ENCODE measurements around the gene HRH1. TPM values are rescaled to one million over a fixed set of nuclear protein-coding genes. Genes with fewer than 3 reads are reported as not detected.
"Not testable (repeated sequence)": the region's sequence is repeated elsewhere in the genome, so short reads cannot be mapped to it uniquely, and the experiment has no call there.

HRH1 gene
- total RNA-seq, 4 donors from 2014 or later, result 4.1 to 8.8 (median 4.4) TPM

GRCh38 chr3:11205881-11206280 lies 51.6 kb downstream of the HRH1 start:
- H3K4me3 ChIP-seq; H3K27ac ChIP-seq; intact Hi-C loops (cut with DNase I); H3K9me3 ChIP-seq; H3K36me3 ChIP-seq; DNase-seq; H3K27me3 ChIP-seq: not testable (repeated sequence)
- peak in 4 of 6 experiments; percentile 22 to 53 (median 37) for TF ChIP-seq CTCF (IDR thresholded peaks at IDR 0.05)
- peaks cover 0 to 16% (median 9%) of the 10 kb centered on the region in 3 donors for H3K4me1 ChIP-seq
- WGBS, 2 donors, result 82 to 91% methylated on average over 14 of the region's 14 CpGs

- Histone ChIP-seq H3K27me3 (no peaks in the 10 kb centered on the region), H3K4me3 (no peak overlapping the region), H3K27ac (no peak overlapping the region), H3K9me3 (no peaks in the 10 kb centered on the region), H3K36me3 (no peaks in the 10 kb centered on the region), H3K4me1 (peaks cover 0 to 14% (median 7%) of the 10 kb centered on the region in 3 donors)
- 87 to 94% methylated on average over 8 of the region's 8 CpGs for WGBS, 2 donors
- intact Hi-C loops (cut with DNase I), result no loop called here
- TF ChIP-seq CTCF (IDR thresholded peaks at IDR 0.05) (no peak), POLR2A (IDR thresholded peaks at IDR 0.05) (no peak)
- DNase-seq, result no peak
These were observed 52.0 kb downstream of the HRH1 start for GRCh38 chr3:11206316-11206715.

GRCh38 chr3:11206953-11207352 lies 52.7 kb downstream of the HRH1 start:
- Histone ChIP-seq H3K4me1 (peaks cover 5 to 14% (median 8%) of the 10 kb centered on the region in 3 donors), H3K36me3 (no peaks in the 10 kb centered on the region), H3K9me3 (no peaks in the 10 kb centered on the region), H3K4me3 (no peak overlapping the region), H3K27ac (no peak overlapping the region), H3K27me3 (no peaks in the 10 kb centered on the region)
- no peak for DNase-seq
- WGBS, 2 donors, result 92 to 95% methylated on average over 8 of the region's 8 CpGs
- TF ChIP-seq CTCF (IDR thresholded peaks at IDR 0.05) (no peak), POLR2A (IDR thresholded peaks at IDR 0.05) (no peak)
- intact Hi-C loops (cut with DNase I), result no loop called here

- TF ChIP-seq POLR2A (IDR thresholded peaks at IDR 0.05) (no peak), CTCF (IDR thresholded peaks at IDR 0.05) (no peak)
- 49 to 65% methylated on average over 8 to 9 of the region's 9 CpGs for WGBS, 2 donors
- no peak for DNase-seq
- no peak overlapping the region for H3K4me3 ChIP-seq
- H3K27me3 ChIP-seq, result no peaks in the 10 kb centered on the region
- H3K27ac ChIP-seq, result peak overlapping the region in 1 of 4 donors; percentile 5
- no peaks in the 10 kb centered on the region for H3K36me3 ChIP-seq
- no peaks in the 10 kb centered on the region for H3K9me3 ChIP-seq
- intact Hi-C loops (cut with DNase I), result no loop called here
- peaks cover 7 to 27% (median 16%) of the 10 kb centered on the region in 3 donors for H3K4me1 ChIP-seq
These were observed 57.4 kb downstream of the HRH1 start for GRCh38 chr3:11211531-11212298.

- no peak for DNase-seq
- Histone ChIP-seq H3K27me3 (no peaks in the 10 kb centered on the region), H3K27ac (no peak overlapping the region), H3K4me1 (peaks cover 7 to 27% (median 16%) of the 10 kb centered on the region in 3 donors), H3K36me3 (no peaks in the 10 kb centered on the region), H3K9me3 (no peaks in the 10 kb centered on the region), H3K4me3 (no peak overlapping the region)
- 17 to 55% methylated on average over 1 to 3 of the region's 3 CpGs for WGBS, 2 donors
- intact Hi-C loops (cut with DNase I), result no loop called here
- no peak for TF ChIP-seq POLR2A (IDR thresholded peaks at IDR 0.05)
- TF ChIP-seq CTCF (IDR thresholded peaks at IDR 0.05), result no peak
These were observed 58.0 kb downstream of the HRH1 start for GRCh38 chr3:11212299-11212608.

Data from esophagus squamous epithelium (tissue), 5 donors.